ENCODE measurements around the gene PLA2G12A. TPM values are rescaled to one million over a fixed set of nuclear protein-coding genes. Genes with fewer than 3 reads are reported as not detected.

PLA2G12A gene
- total RNA-seq, 4 donors from 2014 or later = 16.7 to 28.7 (median 25.5) TPM

DNA sequence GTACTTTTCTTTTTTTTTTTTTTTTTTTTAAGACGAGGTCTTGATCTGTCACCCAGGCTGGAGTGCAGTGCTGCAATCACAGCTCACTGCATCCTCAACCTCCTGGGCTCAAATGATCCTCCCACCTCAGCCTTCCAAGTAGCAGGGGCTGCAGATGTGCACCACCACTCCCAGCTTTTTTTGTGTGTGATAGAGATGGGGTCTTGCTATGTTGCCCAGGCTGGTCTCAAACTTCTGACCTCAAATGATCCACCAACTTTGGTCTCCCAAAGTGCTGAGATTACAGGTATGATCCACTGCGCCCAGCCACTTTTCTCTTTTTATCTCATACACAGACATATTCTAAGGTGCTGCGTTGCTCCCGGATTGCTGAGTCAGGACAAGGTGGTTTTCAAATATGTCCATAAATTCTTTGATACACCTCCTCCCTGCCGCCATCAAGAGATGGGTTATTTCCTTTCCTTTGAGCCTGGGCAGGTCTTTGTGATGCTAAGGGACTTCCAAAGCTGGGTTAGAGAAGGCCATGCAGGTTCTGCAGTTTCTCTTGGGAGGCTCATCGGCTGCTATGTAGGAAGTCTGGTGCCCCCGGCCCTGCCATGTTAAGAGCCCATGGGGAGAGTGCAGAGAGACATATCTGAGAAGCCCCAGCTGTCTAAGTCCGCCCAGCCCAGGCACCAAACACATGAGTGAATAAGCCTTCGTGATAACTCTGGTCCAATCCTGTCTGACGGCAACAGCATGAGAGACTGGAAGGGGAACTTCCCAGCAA, 8.4 kb upstream of the PLA2G12A start:
- intact Hi-C loops (cut with DNase I; ENCODE audit: low total_unique reads) = no loop called here

DNA sequence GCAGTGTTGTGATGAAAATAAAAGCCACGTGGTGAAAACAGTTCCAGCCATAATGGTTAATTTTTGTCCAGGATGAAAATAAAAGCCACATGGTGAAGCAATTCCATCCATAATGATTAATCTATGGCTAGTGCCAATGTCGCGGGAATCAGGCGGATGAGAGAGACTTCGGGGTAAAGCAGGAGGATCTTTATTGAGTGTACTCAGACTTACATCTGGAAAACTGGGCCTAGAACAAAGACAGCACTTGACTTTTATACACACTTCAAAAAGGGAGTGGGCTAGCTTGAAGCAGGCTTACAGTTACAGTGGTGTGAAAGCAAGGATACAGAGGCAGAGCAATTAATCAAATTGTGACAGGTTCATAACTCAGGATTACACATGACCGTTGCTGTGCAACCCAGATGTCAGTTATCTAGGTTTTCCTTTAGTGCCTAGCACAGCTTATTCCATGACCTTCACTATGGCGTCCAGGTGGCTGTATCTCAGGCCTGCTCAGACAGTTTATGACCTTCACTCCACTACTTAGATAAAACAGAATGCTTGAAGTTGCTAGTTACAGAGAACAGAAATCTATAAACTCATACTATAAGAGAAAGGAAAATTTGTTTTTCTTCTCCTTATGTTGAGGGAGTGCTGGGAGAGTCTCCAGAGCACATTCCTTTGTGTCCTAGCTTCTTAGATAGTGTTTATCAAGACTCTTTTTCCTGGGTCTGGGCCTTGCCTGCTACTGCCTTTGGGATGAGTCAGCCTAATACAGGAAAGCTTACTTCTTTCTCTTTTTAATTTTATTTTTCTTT, 5.9 kb upstream of the PLA2G12A start:
- DNase-seq = no peak
- H3K9me3 ChIP-seq = no peaks in the 10 kb centered on the region
- H3K4me1 ChIP-seq = no peaks in the 10 kb centered on the region
- TF ChIP-seq, protein P1, sequence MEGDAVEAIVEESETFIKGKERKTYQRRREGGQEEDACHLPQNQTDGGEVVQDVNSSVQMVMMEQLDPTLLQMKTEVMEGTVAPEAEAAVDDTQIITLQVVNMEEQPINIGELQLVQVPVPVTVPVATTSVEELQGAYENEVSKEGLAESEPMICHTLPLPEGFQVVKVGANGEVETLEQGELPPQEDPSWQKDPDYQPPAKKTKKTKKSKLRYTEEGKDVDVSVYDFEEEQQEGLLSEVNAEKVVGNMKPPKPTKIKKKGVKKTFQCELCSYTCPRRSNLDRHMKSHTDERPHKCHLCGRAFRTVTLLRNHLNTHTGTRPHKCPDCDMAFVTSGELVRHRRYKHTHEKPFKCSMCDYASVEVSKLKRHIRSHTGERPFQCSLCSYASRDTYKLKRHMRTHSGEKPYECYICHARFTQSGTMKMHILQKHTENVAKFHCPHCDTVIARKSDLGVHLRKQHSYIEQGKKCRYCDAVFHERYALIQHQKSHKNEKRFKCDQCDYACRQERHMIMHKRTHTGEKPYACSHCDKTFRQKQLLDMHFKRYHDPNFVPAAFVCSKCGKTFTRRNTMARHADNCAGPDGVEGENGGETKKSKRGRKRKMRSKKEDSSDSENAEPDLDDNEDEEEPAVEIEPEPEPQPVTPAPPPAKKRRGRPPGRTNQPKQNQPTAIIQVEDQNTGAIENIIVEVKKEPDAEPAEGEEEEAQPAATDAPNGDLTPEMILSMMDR (IDR thresholded peaks at IDR 0.05) = no peak
- TF ChIP-seq POLR2A (IDR thresholded peaks at IDR 0.05) = no peak
- H3K27ac ChIP-seq = no peak overlapping the region
- no peaks in the 10 kb centered on the region for H3K27me3 ChIP-seq
- H3K36me3 ChIP-seq = no peaks in the 10 kb centered on the region
- intact Hi-C loops (cut with DNase I; ENCODE audit: low total_unique reads) = no loop called here
- no peak overlapping the region for H3K4me3 ChIP-seq

More for the DNA sequence above, 8.4 kb upstream of the PLA2G12A start:
- no peak for DNase-seq
- H3K36me3 ChIP-seq = no peaks in the 10 kb centered on the region
- TF ChIP-seq POLR2A (IDR thresholded peaks at IDR 0.05) = no peak
- TF ChIP-seq, protein P1 (IDR thresholded peaks at IDR 0.05) = no peak
- H3K9me3 ChIP-seq = no peaks in the 10 kb centered on the region
- H3K27ac ChIP-seq = no peak overlapping the region
- no peaks in the 10 kb centered on the region for H3K27me3 ChIP-seq
- H3K4me3 ChIP-seq = no peak overlapping the region
- no peaks in the 10 kb centered on the region for H3K4me1 ChIP-seq

DNA sequence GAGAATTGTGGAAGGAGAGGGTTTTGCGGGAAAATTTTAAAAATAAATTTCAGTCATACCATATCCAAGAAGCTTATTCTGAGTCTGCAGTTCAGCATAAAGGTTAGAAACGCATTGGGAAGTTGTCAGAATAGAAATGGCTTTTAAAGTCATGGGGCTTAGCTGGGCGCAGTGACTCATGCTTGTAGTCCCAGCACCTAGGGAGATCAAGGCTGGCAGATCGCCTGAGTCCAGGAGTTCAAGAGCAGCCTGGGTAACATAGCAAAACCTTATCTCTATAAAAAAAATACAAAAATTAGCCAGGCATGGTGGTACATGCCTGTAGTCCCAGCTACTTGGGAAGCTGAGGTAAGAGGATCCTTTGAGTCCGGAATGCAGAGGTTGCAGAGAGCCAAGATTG, 3.9 kb upstream of the PLA2G12A start:
- Histone ChIP-seq H3K4me3 (no peak overlapping the region), H3K36me3 (no peaks in the 10 kb centered on the region), H3K27me3 (no peaks in the 10 kb centered on the region), H3K4me1 (no peaks in the 10 kb centered on the region), H3K27ac (no peak overlapping the region), H3K9me3 (no peaks in the 10 kb centered on the region)
- DNase-seq = no peak
- intact Hi-C loops (cut with DNase I; ENCODE audit: low total_unique reads) = no loop called here
- TF ChIP-seq POLR2A (IDR thresholded peaks at IDR 0.05) = no peak
- TF ChIP-seq, protein P1 (IDR thresholded peaks at IDR 0.05) = no peak

DNA sequence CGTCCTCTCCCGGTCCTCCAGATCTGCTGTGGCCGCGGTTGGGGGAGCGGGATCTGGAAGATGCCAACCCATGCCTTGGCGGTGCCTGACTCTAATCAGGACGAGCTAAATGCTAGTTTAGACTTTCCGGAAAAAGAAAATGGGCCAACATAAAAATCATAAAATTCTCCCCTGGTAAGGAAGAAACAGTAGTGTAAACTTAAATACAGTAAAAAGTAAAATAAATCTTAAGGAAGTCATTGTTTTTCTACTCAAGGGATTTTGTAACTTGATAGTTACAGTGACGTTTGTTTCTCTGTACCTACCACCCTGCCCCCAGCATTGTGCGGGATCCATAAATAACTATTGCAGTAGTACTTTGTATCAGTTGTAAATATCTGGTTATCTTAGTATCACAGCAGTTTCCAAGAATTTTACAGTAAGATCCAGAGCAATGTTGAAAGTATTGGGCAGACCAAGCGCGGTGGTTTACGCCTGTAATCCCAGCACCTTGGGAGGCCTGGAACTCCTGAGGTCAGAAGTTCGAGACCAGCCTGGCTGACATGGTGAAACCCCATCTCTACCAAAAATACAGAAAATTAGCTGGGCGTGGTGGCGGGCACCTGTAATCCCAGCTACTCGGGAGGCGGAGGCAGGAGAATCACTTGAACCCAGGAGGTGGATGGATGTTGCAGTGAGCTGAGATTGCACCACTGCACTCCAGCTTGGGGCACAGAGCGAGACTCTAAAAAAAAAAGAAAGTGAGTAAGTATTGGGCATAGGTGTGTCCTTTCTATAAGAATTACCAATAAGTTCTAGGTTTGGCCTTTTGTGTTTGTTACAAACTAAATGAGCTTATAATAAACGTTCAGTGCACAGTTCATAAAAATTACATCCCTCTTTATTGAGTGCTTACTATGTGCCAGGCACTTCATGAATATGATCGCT, 1.0 kb upstream of the PLA2G12A start:
- intact Hi-C loops (cut with DNase I; ENCODE audit: low total_unique reads) = no loop called here
- TF ChIP-seq POLR2A (IDR thresholded peaks at IDR 0.05) = no peak
- TF ChIP-seq, protein P1 (IDR thresholded peaks at IDR 0.05) = no peak
- H3K4me1 ChIP-seq = no peaks in the 10 kb centered on the region
- H3K36me3 ChIP-seq = no peaks in the 10 kb centered on the region
- no peaks in the 10 kb centered on the region for H3K9me3 ChIP-seq
- H3K27ac ChIP-seq = peak overlapping the region; percentile 81 to 88
- H3K27me3 ChIP-seq = no peaks in the 10 kb centered on the region
- peak overlapping the region; percentile 51 to 98 for H3K4me3 ChIP-seq
- no peak for DNase-seq

Measured in uterus (tissue), 4 donors.